ENCODE data around the gene AQP7. TPM values are rescaled to one million over a fixed set of nuclear protein-coding genes. Genes with fewer than 3 reads are reported as not detected.

Gene AQP7
- total and polyA plus RNA-seq, 9 of the 15 experiments (the other 6 are each of a cell fraction or from before 2014, with no cell fraction given), result 0.04 to 0.53 (median 0.07) TPM; not detected in 4

DNA sequence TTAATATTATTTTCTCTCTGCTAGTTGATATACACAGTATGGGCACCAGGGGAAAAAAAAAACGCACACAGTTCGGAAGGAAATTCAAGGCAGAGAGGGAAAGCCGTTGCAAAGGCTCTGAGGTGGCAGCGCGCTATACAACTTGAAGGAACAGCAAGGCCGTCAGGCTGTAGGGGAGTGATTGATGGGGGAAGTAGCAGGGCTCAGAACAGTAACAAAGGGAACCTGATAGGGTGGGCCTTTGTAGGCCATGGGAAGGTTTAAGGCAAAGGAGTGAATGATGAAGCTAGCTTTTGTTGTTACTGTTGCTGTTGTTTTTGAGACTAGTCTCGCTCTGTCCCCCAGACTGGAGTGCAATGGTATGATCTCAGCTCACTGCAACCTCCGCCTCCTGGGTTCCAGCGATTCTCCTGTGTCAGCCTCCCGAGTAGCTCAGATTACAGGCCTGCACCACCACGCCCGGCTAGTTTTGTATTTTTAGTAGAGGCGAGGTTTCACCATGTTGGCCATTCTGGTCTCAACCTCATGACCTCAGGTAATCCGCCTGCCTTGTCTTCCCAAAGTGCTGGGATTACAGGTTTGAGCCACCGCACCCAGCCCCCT is 27.0 kb downstream of the AQP7 start (continued):
- TF ChIP-seq ASH1L (IDR thresholded peaks at IDR 0.05; ENCODE audit: borderline replicate concordance, low read depth, partially characterized antibody), result peak; percentile 52
- TF ChIP-seq STAG1 (CRISPR knock-in tag; IDR thresholded peaks at IDR 0.05; ENCODE audit: borderline replicate concordance), result no peak
- no peak for TF ChIP-seq PYGO2 (tag; IDR thresholded peaks at IDR 0.05)
- TF ChIP-seq KLF10 (CRISPR knock-in tag; IDR thresholded peaks at IDR 0.05), result no peak
- TF ChIP-seq ZNF282 (CRISPR knock-in tag; IDR thresholded peaks at IDR 0.05), result no peak
- no peak for TF ChIP-seq FOXK1 (CRISPR knock-in tag; IDR thresholded peaks at IDR 0.05; ENCODE audit: borderline replicate concordance)
- TF ChIP-seq YY1 (IDR thresholded peaks at IDR 0.05; ENCODE audit: borderline replicate concordance in 1 of 3, control insufficient read depth in 1 of 3, extremely low read depth in 1 of 3, insufficient read depth in 3 of 3, insufficient read length in 1 of 3, insufficient replicate concordance in 2 of 3, low read depth in 1 of 3, low read length in 2 of 3), result no peak
- no peak for TF ChIP-seq CCAR2 (IDR thresholded peaks at IDR 0.05; ENCODE audit: low read depth, low read length)
- TF ChIP-seq ATF7 (IDR thresholded peaks at IDR 0.05), result peak; percentile 98
- no peak for TF ChIP-seq EZH2 (IDR thresholded peaks at IDR 0.05; ENCODE audit: borderline replicate concordance, low read depth, low read length)
- no peak for TF ChIP-seq HIVEP1 (CRISPR knock-in tag; IDR thresholded peaks at IDR 0.05)
- TF ChIP-seq ZKSCAN3 (CRISPR knock-in tag; IDR thresholded peaks at IDR 0.05), result no peak
- TF ChIP-seq HDAC2 (IDR thresholded peaks at IDR 0.05), result no peak
- peak; percentile 36; the same call in 1 of the 2 replicates for TF ChIP-seq ZFX (CRISPR knock-in tag; IDR thresholded peaks at IDR 0.05)
- TF ChIP-seq, protein P1, sequence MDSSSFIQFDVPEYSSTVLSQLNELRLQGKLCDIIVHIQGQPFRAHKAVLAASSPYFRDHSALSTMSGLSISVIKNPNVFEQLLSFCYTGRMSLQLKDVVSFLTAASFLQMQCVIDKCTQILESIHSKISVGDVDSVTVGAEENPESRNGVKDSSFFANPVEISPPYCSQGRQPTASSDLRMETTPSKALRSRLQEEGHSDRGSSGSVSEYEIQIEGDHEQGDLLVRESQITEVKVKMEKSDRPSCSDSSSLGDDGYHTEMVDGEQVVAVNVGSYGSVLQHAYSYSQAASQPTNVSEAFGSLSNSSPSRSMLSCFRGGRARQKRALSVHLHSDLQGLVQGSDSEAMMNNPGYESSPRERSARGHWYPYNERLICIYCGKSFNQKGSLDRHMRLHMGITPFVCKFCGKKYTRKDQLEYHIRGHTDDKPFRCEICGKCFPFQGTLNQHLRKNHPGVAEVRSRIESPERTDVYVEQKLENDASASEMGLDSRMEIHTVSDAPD (CRISPR knock-in tag; IDR thresholded peaks at IDR 0.05), result no peak
- no peak for TF ChIP-seq PTTG1 (tag; IDR thresholded peaks at IDR 0.05; ENCODE audit: low read depth)
- TF ChIP-seq, protein P2, sequence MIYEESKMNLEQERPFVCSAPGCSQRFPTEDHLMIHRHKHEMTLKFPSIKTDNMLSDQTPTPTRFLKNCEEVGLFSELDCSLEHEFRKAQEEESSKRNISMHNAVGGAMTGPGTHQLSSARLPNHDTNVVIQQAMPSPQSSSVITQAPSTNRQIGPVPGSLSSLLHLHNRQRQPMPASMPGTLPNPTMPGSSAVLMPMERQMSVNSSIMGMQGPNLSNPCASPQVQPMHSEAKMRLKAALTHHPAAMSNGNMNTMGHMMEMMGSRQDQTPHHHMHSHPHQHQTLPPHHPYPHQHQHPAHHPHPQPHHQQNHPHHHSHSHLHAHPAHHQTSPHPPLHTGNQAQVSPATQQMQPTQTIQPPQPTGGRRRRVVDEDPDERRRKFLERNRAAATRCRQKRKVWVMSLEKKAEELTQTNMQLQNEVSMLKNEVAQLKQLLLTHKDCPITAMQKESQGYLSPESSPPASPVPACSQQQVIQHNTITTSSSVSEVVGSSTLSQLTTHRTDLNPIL (CRISPR knock-in tag; IDR thresholded peaks at IDR 0.05), result no peak
- TF ChIP-seq DPF2 (IDR thresholded peaks at IDR 0.05), result no peak
- TF ChIP-seq HDAC8 (tag; IDR thresholded peaks at IDR 0.05), result no peak
- no peak for TF ChIP-seq HNRNPL (IDR thresholded peaks at IDR 0.05; ENCODE audit: low read depth, low read length)
- no peak for TF ChIP-seq LEF1 (IDR thresholded peaks at IDR 0.05)
- no peak for TF ChIP-seq GATAD2A (IDR thresholded peaks at IDR 0.05)
- TF ChIP-seq, protein P3, sequence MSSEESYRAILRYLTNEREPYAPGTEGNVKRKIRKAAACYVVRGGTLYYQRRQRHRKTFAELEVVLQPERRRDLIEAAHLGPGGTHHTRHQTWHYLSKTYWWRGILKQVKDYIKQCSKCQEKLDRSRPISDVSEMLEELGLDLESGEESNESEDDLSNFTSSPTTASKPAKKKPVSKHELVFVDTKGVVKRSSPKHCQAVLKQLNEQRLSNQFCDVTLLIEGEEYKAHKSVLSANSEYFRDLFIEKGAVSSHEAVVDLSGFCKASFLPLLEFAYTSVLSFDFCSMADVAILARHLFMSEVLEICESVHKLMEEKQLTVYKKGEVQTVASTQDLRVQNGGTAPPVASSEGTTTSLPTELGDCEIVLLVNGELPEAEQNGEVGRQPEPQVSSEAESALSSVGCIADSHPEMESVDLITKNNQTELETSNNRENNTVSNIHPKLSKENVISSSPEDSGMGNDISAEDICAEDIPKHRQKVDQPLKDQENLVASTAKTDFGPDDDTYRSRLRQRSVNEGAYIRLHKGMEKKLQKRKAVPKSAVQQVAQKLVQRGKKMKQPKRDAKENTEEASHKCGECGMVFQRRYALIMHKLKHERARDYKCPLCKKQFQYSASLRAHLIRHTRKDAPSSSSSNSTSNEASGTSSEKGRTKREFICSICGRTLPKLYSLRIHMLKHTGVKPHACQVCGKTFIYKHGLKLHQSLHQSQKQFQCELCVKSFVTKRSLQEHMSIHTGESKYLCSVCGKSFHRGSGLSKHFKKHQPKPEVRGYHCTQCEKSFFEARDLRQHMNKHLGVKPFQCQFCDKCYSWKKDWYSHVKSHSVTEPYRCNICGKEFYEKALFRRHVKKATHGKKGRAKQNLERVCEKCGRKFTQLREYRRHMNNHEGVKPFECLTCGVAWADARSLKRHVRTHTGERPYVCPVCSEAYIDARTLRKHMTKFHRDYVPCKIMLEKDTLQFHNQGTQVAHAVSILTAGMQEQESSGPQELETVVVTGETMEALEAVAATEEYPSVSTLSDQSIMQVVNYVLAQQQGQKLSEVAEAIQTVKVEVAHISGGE (CRISPR knock-in tag; IDR thresholded peaks at IDR 0.05), result no peak
- TF ChIP-seq SMAD2 (IDR thresholded peaks at IDR 0.05; ENCODE audit: low read depth, low read length), result no peak
